Astrocyte of the hippocampus (primary cell): ENCODE data around the gene TRIM72.
"Not testable (repeated sequence)": the region's sequence is repeated elsewhere in the genome, so short reads cannot be mapped to it uniquely, and the experiment has no call there.

Experiments
- DNase-seq: peaks from one replicate; pipeline ENCODE4 v3.0.0; 2011; ENCODE audit warnings: low read depth, low spot score

TRIM72 gene

DNA sequence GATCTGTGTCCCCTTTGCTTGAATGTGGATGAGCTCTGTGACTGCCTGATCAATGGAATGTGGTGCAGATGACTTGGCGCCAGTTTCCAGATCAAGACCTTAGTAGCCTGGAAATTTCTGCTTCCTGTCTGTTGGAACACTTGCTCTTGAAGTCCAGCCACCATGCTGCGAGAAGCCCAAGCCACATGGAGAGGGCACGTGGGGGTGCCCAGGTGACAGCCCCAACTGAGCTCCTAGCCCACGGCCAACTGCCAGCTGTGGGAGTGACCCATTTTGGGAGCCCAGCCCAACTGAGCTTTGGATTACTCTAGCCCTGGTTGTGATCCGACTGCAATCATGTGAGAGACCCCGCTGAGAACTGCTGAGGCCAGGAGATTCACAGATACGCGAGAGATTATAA is 42.5 kb downstream of the TRIM72 start:
- no peak for DNase-seq

DNA sequence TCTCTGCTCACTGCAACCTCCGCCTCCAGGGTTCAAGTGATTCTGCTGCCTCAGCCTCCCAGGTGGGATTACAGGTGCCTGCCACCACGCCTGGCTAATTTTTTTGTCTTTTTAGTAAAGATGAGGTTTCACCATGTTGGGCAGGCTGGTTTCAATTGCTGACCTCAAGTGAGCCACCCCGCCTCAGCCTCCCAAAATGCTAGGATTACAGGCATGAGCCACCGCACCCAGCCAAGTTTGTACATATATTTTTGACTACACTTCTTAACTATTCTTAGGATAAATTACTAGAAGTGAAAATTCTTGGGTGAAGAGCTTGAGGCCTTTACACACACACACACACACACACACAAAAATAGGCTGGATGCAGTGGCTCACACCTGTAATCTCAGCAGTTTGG is 44.4 kb downstream of the TRIM72 start:
- DNase-seq: no peak

DNA sequence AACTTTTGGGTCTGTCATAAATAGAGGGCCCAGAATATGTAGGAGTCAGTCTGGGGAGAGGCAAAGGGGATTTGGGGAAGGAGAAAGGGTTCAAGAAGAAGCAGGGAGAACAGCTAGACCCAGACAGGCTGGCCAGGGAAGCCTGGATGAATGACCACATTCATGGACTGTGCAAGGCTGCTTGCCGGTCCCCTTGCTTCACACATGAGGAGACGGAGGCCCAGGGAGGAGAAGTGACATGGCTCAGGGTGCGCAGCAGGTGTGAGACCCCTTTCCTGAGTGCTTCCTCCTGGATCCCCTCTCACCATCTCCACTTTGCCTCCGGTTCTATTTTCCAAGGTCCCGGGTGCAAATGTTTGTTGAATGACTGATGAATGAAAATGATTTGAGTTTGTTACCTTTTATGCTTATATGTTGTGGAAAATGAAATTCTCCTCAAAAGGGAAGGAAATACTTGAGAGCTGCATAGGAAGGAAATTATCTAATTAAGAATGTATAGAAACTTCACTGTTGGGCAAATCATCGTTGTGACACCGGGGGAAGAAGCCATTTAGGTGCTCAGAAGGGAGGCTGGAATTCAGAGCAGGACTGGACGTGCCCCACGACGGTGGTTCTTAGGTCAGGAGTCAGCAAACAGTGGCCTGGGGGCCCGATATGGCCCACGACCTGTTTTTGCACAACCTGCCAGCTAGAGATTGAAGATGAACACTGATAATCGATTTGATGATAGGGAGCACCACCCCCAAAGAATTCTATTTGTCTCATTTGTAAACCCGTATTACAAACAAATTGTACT is 46.4 kb downstream of the TRIM72 start:
- DNase-seq: no peak

DNA sequence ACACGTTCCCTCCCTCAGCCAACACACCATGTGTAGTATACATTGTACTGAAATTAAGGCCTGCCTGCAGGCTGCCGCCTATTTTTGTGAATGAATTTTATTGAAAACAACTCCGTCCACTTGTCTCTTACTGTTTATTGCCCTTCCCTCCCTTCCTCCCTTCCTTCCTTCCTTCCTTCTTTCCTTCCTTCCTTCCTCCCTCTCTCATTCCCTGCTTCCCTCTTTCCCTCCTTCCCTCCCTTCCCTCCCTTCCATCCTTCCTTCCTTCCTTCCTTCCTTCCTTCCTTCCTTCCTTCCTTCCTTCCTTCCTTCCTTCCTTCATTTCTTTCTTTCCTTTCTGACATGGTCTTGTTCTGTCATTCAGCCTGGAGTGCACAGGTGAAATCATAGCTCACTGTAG is 48.2 kb downstream of the TRIM72 start:
- no peak for DNase-seq

DNA sequence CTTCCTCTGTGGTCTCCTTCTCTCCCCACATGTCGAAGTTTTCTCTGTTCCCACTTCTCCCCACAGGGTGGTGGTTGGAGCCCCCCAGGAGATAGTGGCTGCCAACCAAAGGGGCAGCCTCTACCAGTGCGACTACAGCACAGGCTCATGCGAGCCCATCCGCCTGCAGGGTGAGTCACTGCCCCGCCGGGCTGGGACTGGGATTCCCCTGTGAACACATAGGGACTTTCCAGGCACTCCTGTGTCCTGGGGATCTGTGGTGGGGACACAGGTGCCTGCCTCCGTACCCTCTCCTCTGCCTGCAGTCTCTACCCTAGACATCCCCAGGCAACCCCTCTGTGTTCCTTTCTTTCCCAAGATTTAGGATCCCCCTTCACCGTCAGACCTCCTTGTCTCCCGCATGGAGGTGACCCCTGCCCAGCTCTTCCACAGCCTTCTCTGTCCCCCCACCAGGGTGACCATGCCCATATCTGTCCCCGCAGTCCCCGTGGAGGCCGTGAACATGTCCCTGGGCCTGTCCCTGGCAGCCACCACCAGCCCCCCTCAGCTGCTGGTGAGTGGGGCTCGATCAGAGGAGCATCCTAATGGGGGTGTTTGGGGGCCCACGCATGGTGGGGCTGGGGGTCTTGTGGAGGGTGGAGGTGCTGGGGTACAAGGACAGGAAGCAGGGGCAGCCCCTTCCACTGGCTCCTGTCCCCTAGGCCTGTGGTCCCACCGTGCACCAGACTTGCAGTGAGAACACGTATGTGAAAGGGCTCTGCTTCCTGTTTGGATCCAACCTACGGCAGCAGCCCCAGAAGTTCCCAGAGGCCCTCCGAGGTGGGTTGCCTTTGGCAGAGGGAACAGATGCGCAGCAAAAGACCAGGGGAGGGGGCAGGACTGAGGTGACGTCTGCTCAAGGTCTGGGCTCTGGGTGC is 51.7 kb downstream of the TRIM72 start:
- DNase-seq: peak; percentile 55

DNA sequence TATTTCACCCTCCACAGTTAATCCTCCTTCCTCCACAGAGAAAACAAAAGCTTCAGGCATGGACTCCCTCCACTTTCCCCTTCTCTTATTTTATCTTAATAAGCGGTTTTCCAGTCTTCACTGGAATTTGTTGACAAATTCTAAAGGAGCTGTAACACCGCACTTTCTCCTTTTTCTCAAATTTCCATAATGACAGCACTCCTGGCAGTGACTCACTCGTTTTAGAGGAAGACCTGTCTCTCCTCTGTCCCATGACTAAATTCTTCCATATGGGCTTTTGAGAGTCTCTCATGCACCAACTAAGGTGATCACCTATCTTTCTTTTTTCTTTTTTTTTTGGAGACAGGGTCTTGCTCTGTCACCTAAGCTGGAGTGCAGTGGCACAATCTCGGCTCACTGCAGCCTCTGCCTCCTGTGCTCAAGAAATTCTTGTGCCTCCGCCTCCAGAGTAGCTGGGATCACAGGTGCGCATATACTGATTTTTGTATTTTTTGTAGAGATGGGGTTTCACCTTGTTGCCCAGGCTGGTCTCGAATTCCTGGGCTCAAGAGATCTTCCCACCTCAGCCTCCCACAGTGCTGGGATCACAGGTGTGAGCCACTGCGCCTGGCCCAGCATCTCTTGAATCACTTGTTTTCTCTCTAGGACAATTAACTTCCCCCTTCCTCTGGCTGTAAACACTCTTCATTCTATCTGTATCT is 53.6 kb downstream of the TRIM72 start:
- DNase-seq: peak; percentile 15

DNA sequence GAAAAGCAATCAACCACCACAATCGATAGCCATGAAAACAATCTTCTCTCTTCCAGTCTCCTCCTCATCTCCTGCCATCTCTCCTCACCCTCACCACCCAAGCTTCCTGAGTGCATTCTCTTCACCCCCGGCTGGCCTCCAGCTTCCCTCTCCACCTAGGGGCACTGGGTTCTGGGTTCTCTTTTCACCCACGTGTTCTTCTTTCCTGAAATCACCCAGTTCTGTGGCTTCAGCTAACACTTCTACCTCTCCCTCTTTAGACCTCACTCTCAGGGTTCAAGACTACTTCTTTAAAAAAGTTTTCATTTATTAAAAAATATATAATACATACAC is 54.1 kb downstream of the TRIM72 start:
- no peak for DNase-seq

DNA sequence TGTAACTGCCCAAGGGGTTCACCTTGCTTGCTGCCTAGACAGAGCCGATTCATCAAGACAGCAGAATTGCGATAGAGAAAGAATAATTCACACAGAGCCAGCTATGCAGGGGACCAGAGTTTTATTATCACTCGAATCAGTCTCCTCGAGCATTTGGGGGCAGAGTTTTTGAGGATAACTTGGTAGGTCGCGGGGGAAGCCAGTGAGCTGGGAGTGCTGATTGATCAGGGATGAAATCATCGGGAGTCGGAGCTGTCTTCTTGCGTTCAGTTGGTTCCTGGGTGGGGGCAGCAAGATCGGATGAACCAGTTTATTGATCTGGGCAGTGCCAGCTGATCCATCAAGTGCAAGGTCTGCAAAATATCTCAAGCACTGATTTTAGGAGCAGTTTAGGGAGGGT is 55.0 kb downstream of the TRIM72 start:
- no peak for DNase-seq

DNA sequence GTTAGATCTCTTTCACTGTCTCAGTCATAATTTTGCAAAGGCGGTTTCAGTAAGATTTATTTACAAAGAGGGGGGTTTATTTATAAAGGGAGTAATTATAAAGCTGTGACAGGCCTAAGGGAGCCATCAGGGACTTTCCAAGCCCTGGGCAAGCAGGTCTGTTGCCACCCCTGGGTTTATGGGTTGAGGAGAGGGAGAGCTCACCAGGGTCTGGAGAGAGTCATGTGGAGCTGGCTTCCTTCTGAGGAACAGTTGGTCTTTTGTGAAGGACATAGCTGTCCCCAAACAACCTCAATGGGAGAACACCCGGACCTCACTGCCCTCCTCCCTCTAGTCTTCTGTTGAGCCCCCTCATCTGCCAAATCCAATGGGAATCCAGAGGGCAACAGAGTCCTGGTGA is 55.6 kb downstream of the TRIM72 start:
- no peak for DNase-seq

DNA sequence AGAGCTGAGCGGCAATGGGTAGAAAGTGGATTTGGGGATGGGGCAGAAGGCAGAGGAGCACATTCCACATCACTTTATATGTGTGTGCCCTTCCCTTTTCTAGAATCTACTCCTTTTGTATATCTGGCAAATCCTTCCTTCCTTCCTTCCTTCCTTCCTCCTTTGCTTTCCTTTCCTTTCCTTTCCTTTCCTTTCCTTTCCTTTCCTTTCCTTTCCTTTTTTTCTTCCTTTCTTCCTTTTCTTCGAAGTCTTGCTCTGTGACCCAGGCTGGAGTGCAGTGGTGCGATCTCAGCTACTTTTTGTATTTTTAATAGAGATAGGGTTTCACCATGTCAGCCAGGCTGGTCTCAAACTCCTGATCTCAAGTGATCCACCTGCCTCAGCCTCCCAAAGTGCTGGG is 56.1 kb downstream of the TRIM72 start:
- not testable (repeated sequence) for DNase-seq

DNA sequence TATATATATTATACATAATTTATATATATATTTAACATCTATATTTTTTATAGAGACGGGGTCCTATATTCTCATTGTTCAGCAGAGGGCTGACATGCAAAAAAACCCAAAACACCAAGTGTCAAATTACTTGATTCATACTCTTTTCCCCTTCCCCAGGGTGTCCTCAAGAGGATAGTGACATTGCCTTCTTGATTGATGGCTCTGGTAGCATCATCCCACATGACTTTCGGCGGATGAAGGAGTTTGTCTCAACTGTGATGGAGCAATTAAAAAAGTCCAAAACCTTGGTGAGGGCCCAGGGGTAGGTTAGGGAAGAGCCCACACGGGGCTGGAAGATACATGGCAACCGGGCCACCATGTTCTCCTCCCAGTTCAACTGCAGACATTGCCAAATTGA is 56.9 kb downstream of the TRIM72 start:
- DNase-seq: no peak

DNA sequence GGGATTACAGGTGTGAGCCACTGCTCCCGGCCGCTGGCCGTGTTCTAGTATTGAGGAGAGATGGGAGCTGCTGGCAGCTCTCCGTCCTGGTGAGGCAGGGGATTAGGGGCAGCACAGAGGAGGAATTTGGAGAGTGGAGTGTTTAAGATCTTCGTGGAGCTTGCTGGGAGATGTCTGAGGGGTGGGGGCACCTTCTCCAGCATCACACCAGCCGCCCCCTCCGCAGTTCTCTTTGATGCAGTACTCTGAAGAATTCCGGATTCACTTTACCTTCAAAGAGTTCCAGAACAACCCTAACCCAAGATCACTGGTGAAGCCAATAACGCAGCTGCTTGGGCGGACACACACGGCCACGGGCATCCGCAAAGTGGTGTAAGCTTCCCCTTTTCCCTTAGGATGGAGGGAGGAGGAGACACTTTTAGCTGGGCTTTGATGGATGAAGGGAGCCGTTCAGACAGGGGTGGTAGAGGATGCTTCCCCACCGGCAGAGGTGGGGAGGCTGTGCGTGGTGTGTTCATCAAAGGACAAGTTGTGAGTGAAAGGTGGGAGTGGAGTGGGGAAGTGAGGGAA is 57.8 kb downstream of the TRIM72 start:
- DNase-seq: no peak

DNA sequence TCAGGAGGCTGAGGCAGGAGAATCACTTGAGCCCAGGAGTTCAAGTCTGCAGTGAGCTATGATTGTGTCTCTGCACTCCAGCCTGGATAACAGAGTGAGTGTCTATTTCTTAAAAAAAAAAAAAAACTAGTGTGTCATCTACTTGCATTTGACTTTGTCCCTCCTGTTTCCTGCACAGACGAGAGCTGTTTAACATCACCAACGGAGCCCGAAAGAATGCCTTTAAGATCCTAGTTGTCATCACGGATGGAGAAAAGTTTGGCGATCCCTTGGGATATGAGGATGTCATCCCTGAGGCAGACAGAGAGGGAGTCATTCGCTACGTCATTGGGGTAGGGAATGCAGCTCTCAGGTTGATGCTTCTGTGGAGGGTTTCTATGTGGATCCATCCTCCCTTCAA is 59.3 kb downstream of the TRIM72 start:
- no peak for DNase-seq

DNA sequence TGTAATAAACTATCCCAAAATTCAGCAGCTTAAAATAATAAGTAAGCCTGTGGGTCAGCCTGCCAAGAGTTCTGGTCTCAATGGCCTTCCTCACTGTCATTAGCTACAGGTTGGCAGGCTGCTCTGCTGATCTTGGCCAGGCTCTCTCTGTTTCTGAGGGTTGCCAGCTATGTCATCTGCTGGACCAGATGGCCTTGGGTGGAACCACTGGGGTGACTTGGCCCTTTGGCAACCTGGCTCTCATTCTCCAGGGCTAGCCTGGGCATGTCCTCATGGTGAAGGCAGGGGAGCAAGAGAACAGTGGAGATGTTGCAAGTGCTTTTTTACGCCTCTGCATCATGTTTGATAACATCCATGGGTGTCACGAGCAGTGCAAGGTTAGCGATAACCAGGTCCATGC is 59.8 kb downstream of the TRIM72 start:
- DNase-seq: no peak

DNA sequence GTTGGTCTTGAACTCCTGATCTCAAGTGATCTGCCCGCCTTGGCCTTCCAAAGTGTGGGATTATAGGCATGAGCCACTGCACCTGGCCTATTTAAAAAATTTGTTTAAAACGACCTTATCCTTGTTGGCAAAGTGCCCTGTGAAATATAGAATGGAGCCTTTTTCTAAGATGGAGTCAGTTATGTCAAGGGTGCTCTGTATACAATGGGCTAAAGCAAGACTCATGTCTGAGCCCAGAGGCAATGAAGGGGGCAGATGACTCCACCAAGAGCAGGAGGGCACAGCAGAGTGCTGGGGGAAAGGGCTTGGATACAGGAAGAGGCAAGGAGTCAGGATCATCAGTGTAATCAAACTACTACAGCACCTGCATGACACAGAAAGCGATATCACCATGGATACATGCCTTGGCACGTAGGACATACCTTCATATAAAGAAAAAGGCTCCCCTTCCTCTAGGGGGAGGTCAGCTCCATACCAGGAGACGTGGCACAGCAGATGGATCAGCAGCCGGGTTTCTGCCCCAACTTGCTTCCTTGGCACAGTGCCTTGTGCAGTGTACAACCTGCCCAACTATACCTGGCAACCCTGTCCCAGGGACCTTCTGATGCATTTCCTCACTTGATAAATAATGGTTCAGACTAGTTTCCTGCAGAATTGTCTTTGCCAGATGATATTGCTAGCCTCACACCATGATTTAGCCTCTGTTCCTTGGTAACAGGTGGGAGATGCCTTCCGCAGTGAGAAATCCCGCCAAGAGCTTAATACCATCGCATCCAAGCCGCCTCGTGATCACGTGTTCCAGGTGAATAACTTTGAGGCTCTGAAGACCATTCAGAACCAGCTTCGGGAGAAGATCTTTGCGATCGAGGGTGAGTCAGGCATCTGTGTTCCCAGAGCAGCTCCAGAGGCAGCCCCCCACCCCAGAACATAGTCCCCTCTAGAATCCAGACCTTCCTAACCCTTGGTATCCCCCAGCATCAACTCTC is 61.2 kb downstream of the TRIM72 start:
- DNase-seq: no peak

DNA sequence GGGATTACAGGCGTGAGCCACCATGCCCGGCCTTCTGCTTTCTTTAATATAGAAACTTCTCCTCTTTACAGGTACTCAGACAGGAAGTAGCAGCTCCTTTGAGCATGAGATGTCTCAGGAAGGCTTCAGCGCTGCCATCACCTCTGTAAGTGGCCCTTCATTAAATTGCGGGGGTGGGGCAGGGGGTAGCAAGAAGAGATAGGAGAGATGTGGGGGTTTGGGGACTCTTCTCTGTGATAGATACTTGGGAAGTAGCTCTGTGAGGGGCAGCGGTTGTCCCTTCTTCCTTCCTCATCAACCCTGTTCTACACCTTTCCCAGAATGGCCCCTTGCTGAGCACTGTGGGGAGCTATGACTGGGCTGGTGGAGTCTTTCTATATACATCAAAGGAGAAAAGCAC is 62.7 kb downstream of the TRIM72 start:
- DNase-seq: no peak

DNA sequence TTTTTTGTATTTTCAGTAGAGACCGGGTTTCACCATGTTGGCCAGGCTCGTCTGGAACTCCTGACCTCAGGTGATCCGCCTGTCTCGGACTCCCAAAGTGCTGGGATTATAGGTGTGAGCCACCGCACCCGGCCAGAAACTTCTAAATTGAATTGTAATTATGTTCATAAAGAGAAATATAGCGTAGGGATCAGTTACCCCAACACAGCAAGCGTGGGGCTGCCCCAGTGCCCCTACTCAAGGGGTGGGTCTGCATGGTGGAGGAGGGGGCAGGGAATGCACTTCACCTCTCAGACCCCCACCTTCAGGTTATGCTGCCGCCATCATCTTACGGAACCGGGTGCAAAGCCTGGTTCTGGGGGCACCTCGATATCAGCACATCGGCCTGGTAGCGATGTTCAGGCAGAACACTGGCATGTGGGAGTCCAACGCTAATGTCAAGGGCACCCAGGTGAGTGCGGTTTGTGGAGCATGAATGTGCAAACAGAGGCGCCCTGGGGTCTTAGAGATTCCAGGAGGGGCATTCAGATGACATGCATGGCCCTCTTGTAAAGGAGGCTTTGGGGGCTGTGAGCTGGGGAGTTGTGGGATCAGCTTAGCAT is 63.8 kb downstream of the TRIM72 start:
- no peak for DNase-seq

DNA sequence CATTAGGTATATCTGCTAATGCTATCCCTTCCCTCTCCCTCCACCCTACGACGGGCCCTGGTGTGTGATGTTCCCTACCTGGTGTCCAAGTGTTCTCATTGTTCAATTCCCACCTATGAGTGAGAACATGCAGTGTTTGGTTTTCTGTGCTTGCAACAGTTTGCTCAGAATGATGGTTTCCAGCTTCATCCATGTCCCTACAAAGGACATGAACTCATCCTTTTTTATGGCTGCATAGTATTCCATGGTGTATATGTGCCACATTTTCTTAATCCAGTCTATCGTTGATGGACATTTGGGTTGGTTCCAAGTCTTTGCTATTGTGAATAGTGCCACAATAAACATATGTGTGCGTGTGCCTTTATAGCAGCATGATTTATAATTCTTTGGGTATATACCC is 64.9 kb downstream of the TRIM72 start:
- not testable (repeated sequence) for DNase-seq
